Fibroblast of the aortic adventitia (primary cell): ENCODE measurements around the gene NFIL3. TPM values are rescaled to one million over a fixed set of nuclear protein-coding genes. Genes with fewer than 3 reads are reported as not detected.

Experiments used
- DNase-seq: peaks from one replicate; pipeline ENCODE4 v3.0.0-alpha.2; 2010; ENCODE audit warnings: low read depth
- H3K4me3 ChIP-seq: 2 replicates; pipeline ENCODE4 v1.5.1; 2011; ENCODE audit warnings: low read depth, mild to moderate bottlenecking, control low read depth, low read length, moderate library complexity
- total RNA-seq: library from RNA; depleted of rRNA; stranded (reverse); fragments of >200 nt; gene quantifications from 2 replicates; pipeline ENCODE4 v1.2.3, GENCODE V29; 2012; ENCODE audit warnings: low replicate concordance
- TF ChIP-seq, protein P1 (sequence below): IDR thresholded peaks from 2 replicates; pipeline ENCODE4 v1.5.1; 2011; ENCODE audit warnings: mild to moderate bottlenecking, low read length, control low read depth, inconsistent platforms; ENCODE audit not compliant: insufficient read depth

Gene NFIL3
- total RNA-seq, 1 donor = 18.8 TPM

DNA sequence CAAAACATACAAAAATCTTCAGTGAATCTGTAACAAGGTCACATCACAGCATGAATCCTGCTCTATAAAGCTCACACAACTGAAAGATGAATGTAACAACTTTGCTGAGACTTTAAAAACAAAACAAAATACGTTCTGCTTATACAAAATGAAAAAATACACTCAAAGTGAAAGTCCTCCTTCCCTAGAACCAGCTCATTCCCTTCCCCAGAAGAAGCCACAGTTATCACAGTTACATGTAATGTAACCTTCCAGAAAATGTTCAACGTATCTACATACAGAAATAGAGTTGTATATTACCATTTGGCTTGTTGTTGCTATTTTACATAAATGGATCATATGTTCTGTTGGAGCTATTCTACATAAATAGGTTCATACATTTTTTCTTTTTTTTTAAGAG is 64.5 kb downstream of the NFIL3 start:
- DNase-seq = no peak
- TF ChIP-seq, protein P1, sequence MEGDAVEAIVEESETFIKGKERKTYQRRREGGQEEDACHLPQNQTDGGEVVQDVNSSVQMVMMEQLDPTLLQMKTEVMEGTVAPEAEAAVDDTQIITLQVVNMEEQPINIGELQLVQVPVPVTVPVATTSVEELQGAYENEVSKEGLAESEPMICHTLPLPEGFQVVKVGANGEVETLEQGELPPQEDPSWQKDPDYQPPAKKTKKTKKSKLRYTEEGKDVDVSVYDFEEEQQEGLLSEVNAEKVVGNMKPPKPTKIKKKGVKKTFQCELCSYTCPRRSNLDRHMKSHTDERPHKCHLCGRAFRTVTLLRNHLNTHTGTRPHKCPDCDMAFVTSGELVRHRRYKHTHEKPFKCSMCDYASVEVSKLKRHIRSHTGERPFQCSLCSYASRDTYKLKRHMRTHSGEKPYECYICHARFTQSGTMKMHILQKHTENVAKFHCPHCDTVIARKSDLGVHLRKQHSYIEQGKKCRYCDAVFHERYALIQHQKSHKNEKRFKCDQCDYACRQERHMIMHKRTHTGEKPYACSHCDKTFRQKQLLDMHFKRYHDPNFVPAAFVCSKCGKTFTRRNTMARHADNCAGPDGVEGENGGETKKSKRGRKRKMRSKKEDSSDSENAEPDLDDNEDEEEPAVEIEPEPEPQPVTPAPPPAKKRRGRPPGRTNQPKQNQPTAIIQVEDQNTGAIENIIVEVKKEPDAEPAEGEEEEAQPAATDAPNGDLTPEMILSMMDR = no peak
- no peak overlapping the region for H3K4me3 ChIP-seq

Other genes starting within 250 kb of the NFIL3 start
- 19.6 and 69.4 TPM in 2 replicates for gene AUH, start 61.9 kb downstream of the NFIL3 start, total RNA-seq